ENCODE measurements around the gene ZNF41. TPM values are rescaled to one million over a fixed set of nuclear protein-coding genes. Genes with fewer than 3 reads are reported as not detected.

Gene ZNF41
- total and polyA plus RNA-seq, 2 donors (not counting 3 experiments of a cell fraction or from before 2014, with no cell fraction given) = 2.9 to 7.5 TPM

GRCh38 chrX:47452112-47452511 is 30.9 kb downstream of the ZNF41 start:
- H3K4me3 ChIP-seq (replicated peaks in 1 of 3; ENCODE audit: insufficient read depth in 1 of 3, low read depth in 1 of 3, low read length in 3 of 3) = no peak overlapping the region
- BruUV-seq (replicated peaks) = no TSS peak
- H4K20me1 ChIP-seq (replicated peaks; ENCODE audit: control insufficient read depth, extremely low read depth, insufficient read depth, low read length) = no peaks in the 10 kb centered on the region
- dilution Hi-C loops (cut with MboI; ENCODE audit: extremely low pct_ligation_motif_present, low sequenced_read_pairs) = no loop called here
- H3K79me2 ChIP-seq (ENCODE audit: control insufficient read depth, insufficient read depth, low read length) = no peaks in the 10 kb centered on the region
- no peaks in the 10 kb centered on the region for H3K9me1 ChIP-seq (replicated peaks; ENCODE audit: control insufficient read depth, extremely low read depth, insufficient read depth, low read length)
- H2AFZ ChIP-seq (ENCODE audit: low read depth, low read length) = no peak overlapping the region
- intact Hi-C loops (cut with micrococcal nuclease) = no loop called here
- H3K9ac ChIP-seq (replicated peaks; ENCODE audit: extremely low read depth, insufficient read depth, low read length) = no peak overlapping the region
- no peaks in the 10 kb centered on the region for H3K9me3 ChIP-seq (replicated peaks; ENCODE audit: control insufficient read depth, insufficient read depth, low read length)
- no peak for TF ChIP-seq EZH2 (IDR thresholded peaks at IDR 0.05; ENCODE audit: borderline replicate concordance, low read depth, low read length, severe bottlenecking)
- TF ChIP-seq FOS (IDR thresholded peaks at IDR 0.05; ENCODE audit: borderline replicate concordance, insufficient read depth, low read length) = no peak
- no peak for TF ChIP-seq POLR2A (IDR thresholded peaks at IDR 0.05; ENCODE audit: low read depth, low read length)
- ChIA-PET CTCF (no interaction called here), POLR2A (no interaction called here)
- no peaks in the 10 kb centered on the region for H3K4me1 ChIP-seq (ENCODE audit: control insufficient read depth, extremely low read depth, insufficient read depth, low read length)
- DNase-seq (ENCODE audit: low read depth, low spot score) (no peak), FAIRE-seq (no peak)
- no peak overlapping the region for H3K4me2 ChIP-seq (ENCODE audit: insufficient read depth, low read length)
- H3K36me3 ChIP-seq (ENCODE audit: control insufficient read depth in 2 of 2, extremely low read depth in 1 of 2, insufficient read depth in 2 of 2, low read length in 2 of 2) = peaks cover 0 to 7% of the 10 kb centered on the region in 2 experiments
- H3K27ac ChIP-seq (ENCODE audit: insufficient read depth, low read depth, low read length) = no peak overlapping the region
- no peaks in the 10 kb centered on the region for H3K27me3 ChIP-seq (ENCODE audit: control insufficient read depth in 2 of 2, insufficient read depth in 2 of 2, low read length in 2 of 2)

- TF ChIP-seq, protein P1, sequence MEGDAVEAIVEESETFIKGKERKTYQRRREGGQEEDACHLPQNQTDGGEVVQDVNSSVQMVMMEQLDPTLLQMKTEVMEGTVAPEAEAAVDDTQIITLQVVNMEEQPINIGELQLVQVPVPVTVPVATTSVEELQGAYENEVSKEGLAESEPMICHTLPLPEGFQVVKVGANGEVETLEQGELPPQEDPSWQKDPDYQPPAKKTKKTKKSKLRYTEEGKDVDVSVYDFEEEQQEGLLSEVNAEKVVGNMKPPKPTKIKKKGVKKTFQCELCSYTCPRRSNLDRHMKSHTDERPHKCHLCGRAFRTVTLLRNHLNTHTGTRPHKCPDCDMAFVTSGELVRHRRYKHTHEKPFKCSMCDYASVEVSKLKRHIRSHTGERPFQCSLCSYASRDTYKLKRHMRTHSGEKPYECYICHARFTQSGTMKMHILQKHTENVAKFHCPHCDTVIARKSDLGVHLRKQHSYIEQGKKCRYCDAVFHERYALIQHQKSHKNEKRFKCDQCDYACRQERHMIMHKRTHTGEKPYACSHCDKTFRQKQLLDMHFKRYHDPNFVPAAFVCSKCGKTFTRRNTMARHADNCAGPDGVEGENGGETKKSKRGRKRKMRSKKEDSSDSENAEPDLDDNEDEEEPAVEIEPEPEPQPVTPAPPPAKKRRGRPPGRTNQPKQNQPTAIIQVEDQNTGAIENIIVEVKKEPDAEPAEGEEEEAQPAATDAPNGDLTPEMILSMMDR (IDR thresholded peaks at IDR 0.05; ENCODE audit: extremely low read depth in 1 of 2, insufficient read depth in 1 of 2, low read depth in 1 of 2, low read length in 2 of 2) = no peak
- TF ChIP-seq MAX (IDR thresholded peaks at IDR 0.05; ENCODE audit: insufficient read depth, insufficient read length) = no peak
- TF ChIP-seq GATA2 (IDR thresholded peaks at IDR 0.05; ENCODE audit: insufficient read depth, insufficient read length, low read depth, low read length) = no peak
- no peak for TF ChIP-seq POLR2AphosphoS5 (IDR thresholded peaks at IDR 0.05; ENCODE audit: insufficient read depth, low read depth, low read length)
- TF ChIP-seq JUN (IDR thresholded peaks at IDR 0.05; ENCODE audit: borderline replicate concordance, insufficient read depth, insufficient read length, low read depth) = no peak
- no peak for TF ChIP-seq POLR2A (IDR thresholded peaks at IDR 0.05; ENCODE audit: low read depth, low read length)
- no TSS peak for BruUV-seq (replicated peaks)
- Histone ChIP-seq H3K4me3 (replicated peaks in 1 of 3; ENCODE audit: insufficient read depth in 1 of 3, low read depth in 1 of 3, low read length in 3 of 3) (no peak overlapping the region), H4K20me1 (replicated peaks; ENCODE audit: control insufficient read depth, extremely low read depth, insufficient read depth, low read length) (no peaks in the 10 kb centered on the region), H3K9me1 (replicated peaks; ENCODE audit: control insufficient read depth, extremely low read depth, insufficient read depth, low read length) (no peaks in the 10 kb centered on the region), H3K9ac (replicated peaks; ENCODE audit: extremely low read depth, insufficient read depth, low read length) (no peak overlapping the region), H3K36me3 (ENCODE audit: control insufficient read depth in 2 of 2, extremely low read depth in 1 of 2, insufficient read depth in 2 of 2, low read length in 2 of 2) (peaks cover 0 to 7% of the 10 kb centered on the region in 2 experiments), H3K27ac (ENCODE audit: insufficient read depth, low read depth, low read length) (no peak overlapping the region), H3K4me2 (ENCODE audit: insufficient read depth, low read length) (no peak overlapping the region), H3K4me1 (ENCODE audit: control insufficient read depth, extremely low read depth, insufficient read depth, low read length) (no peaks in the 10 kb centered on the region), H3K79me2 (ENCODE audit: control insufficient read depth, insufficient read depth, low read length) (no peaks in the 10 kb centered on the region), H3K9me3 (replicated peaks; ENCODE audit: control insufficient read depth, insufficient read depth, low read length) (no peaks in the 10 kb centered on the region), H2AFZ (ENCODE audit: low read depth, low read length) (no peak overlapping the region), H3K27me3 (ENCODE audit: control insufficient read depth in 2 of 2, insufficient read depth in 2 of 2, low read length in 2 of 2) (no peaks in the 10 kb centered on the region)
- no peak for DNase-seq (ENCODE audit: low read depth, low spot score)
- dilution Hi-C loops (cut with MboI; ENCODE audit: extremely low pct_ligation_motif_present, low sequenced_read_pairs) = no loop called here
- FAIRE-seq = no peak
- POLR2A ChIA-PET = no interaction called here
- CTCF ChIA-PET = no interaction called here
- intact Hi-C loops (cut with micrococcal nuclease) = no loop called here
Observed at GRCh38 chrX:47448165-47448806, 34.7 kb downstream of the ZNF41 start.
